Measurements from ENCODE around the gene EPS8L3.

Gene EPS8L3

GRCh38 chr1:109790735-109791494 is 27.2 kb upstream of the EPS8L3 start:
- TF ChIP-seq CTCF (IDR thresholded peaks at IDR 0.05; ENCODE audit: insufficient read depth, low read length, missing control alignments), result peak; percentile 40
- H3K4me3 ChIP-seq (ENCODE audit: low read depth, low read length), result no peak overlapping the region
- CTCF ChIA-PET, result interaction anchor here (1.0 to 28.0 kb wide), 22 partner anchors 7 to 245 kb away, joined by 3 to 1425 read pairs (median 6); partner anchors contain the start of genes AHCYL1 and CSF1
- no peak for DNase-seq (ENCODE audit: low read depth, low spot score)
- POLR2A ChIA-PET, result no interaction called here

- POLR2A ChIA-PET, result no interaction called here
- CTCF ChIA-PET, result interaction anchor here (1.0 to 28.0 kb wide), 14 partner anchors 9 to 239 kb away, joined by 3 to 1425 read pairs (median 6); partner anchors contain the start of gene AHCYL1
- no peak overlapping the region for H3K4me3 ChIP-seq (ENCODE audit: low read depth, low read length)
- DNase-seq (ENCODE audit: low read depth, low spot score), result no peak
- TF ChIP-seq CTCF (IDR thresholded peaks at IDR 0.05; ENCODE audit: insufficient read depth, low read length, missing control alignments), result no peak
Observed at GRCh38 chr1:109790329-109790728, 26.6 kb upstream of the EPS8L3 start.

- DNase-seq (ENCODE audit: low read depth, low spot score), result no peak
- POLR2A ChIA-PET, result interaction anchor here (0.6 kb wide), 1 partner anchor 213 kb away, joined by 3 read pairs; no protein-coding TSS in a partner anchor
- TF ChIP-seq CTCF (IDR thresholded peaks at IDR 0.05; ENCODE audit: insufficient read depth, low read length, missing control alignments), result no peak
- CTCF ChIA-PET, result interaction anchor here (0.7 to 28.0 kb wide), 10 partner anchors 8 to 240 kb away, joined by 3 to 1425 read pairs (median 7); partner anchors contain the start of gene AHCYL1
- H3K4me3 ChIP-seq (ENCODE audit: low read depth, low read length), result no peak overlapping the region
Observed at GRCh38 chr1:109789551-109790180, 25.9 kb upstream of the EPS8L3 start.

GRCh38 chr1:109788695-109789521 is 25.2 kb upstream of the EPS8L3 start:
- peak; percentile 62 for TF ChIP-seq CTCF (IDR thresholded peaks at IDR 0.05; ENCODE audit: insufficient read depth, low read length, missing control alignments)
- POLR2A ChIA-PET, result interaction anchor here (0.6 kb wide), 1 partner anchor 213 kb away, joined by 3 read pairs; no protein-coding TSS in a partner anchor

GRCh38 chr1:109787845-109788601 is 24.3 kb upstream of the EPS8L3 start:
- CTCF ChIA-PET, result interaction anchor here (1.0 to 28.0 kb wide), 9 partner anchors 9 to 239 kb away, joined by 3 to 1425 read pairs (median 5); partner anchors contain the start of gene AHCYL1
- no peak overlapping the region for H3K4me3 ChIP-seq (ENCODE audit: low read depth, low read length)
- DNase-seq (ENCODE audit: low read depth, low spot score), result no peak
- no peak for TF ChIP-seq CTCF (IDR thresholded peaks at IDR 0.05; ENCODE audit: insufficient read depth, low read length, missing control alignments)
- POLR2A ChIA-PET, result no interaction called here

More at GRCh38 chr1:109788695-109789521, 25.2 kb upstream of the EPS8L3 start:
- H3K4me3 ChIP-seq (ENCODE audit: low read depth, low read length), result no peak overlapping the region
- CTCF ChIA-PET, result interaction anchor here (0.7 to 28.0 kb wide), 14 partner anchors 8 to 240 kb away, joined by 3 to 1425 read pairs (median 6); partner anchors contain the start of gene AHCYL1
- no peak for DNase-seq (ENCODE audit: low read depth, low spot score)

Measured in AG04449 (cell line).